Measurements from ENCODE around the gene TRIP13. TPM values are rescaled to one million over a fixed set of nuclear protein-coding genes. Genes with fewer than 3 reads are reported as not detected.
"Not testable (repeated sequence)": the region's sequence is repeated elsewhere in the genome, so short reads cannot be mapped to it uniquely, and the experiment has no call there.

TRIP13 gene
- total RNA-seq, 1 donor, result 29.8 TPM

- peak; percentile 71 for DNase-seq (ENCODE audit: low read depth)
- peak; percentile 90 for TF ChIP-seq CTCF (IDR thresholded peaks at IDR 0.05; ENCODE audit: insufficient read depth, low read depth, low read length)
Measured at GRCh38 chr5:923281-923873, 30.7 kb downstream of the TRIP13 start.

GRCh38 chr5:926417-927171 lies 33.9 kb downstream of the TRIP13 start:
- no peak for DNase-seq (ENCODE audit: low read depth)
- TF ChIP-seq CTCF (IDR thresholded peaks at IDR 0.05; ENCODE audit: insufficient read depth, low read depth, low read length), result peak; percentile 48
- H3K4me3 ChIP-seq (ENCODE audit: low read depth, low read length), result peak overlapping the region; percentile 51

More at GRCh38 chr5:923281-923873, 30.7 kb downstream of the TRIP13 start:
- no peak overlapping the region for H3K4me3 ChIP-seq (ENCODE audit: low read depth, low read length)

GRCh38 chr5:927172-928015 lies 34.7 kb downstream of the TRIP13 start:
- no peak overlapping the region for H3K4me3 ChIP-seq (ENCODE audit: low read depth, low read length)
- DNase-seq (ENCODE audit: low read depth), result no peak
- TF ChIP-seq CTCF (IDR thresholded peaks at IDR 0.05; ENCODE audit: insufficient read depth, low read depth, low read length), result no peak

- not testable (repeated sequence) for H3K4me3 ChIP-seq (ENCODE audit: low read depth, low read length); DNase-seq (ENCODE audit: low read depth)
Measured at GRCh38 chr5:929182-929581, 36.5 kb downstream of the TRIP13 start.

GRCh38 chr5:929596-929995 lies 36.9 kb downstream of the TRIP13 start:
- no peak for DNase-seq (ENCODE audit: low read depth)
- H3K4me3 ChIP-seq (ENCODE audit: low read depth, low read length), result no peak overlapping the region
- TF ChIP-seq CTCF (IDR thresholded peaks at IDR 0.05; ENCODE audit: insufficient read depth, low read depth, low read length), result no peak

- TF ChIP-seq CTCF (IDR thresholded peaks at IDR 0.05; ENCODE audit: insufficient read depth, low read depth, low read length), result no peak
- DNase-seq (ENCODE audit: low read depth), result no peak
- H3K4me3 ChIP-seq (ENCODE audit: low read depth, low read length), result no peak overlapping the region
Measured at GRCh38 chr5:930866-931265, 38.2 kb downstream of the TRIP13 start.

GRCh38 chr5:931570-932145 lies 39.0 kb downstream of the TRIP13 start:
- DNase-seq (ENCODE audit: low read depth), result no peak
- no peak for TF ChIP-seq CTCF (IDR thresholded peaks at IDR 0.05; ENCODE audit: insufficient read depth, low read depth, low read length)
- H3K4me3 ChIP-seq (ENCODE audit: low read depth, low read length), result no peak overlapping the region
